RWPE1 (cell line): ENCODE results near the gene MICA.
"Not testable (repeated sequence)": the region's sequence is repeated elsewhere in the genome, so short reads cannot be mapped to it uniquely, and the experiment has no call there.

Experiments
- CTCF ChIA-PET: fragments of 350-600 bp; sonication (Branson Sonifier 250); formaldehyde crosslinking; extraction: SDS; loops from one replicate; lab custom pipeline; 2021; lab: Yijun Ruan, JAX
- POLR2A ChIA-PET: fragments of 400-600 bp; formaldehyde crosslinking; extraction: SDS; loops from one replicate; lab custom pipeline; 2020; ENCODE audit warnings: antibody characterized with exemption; ENCODE audit not compliant: low non-redundant PET; lab: Yijun Ruan, JAX
- DNase-seq: peaks from one replicate; pipeline ENCODE4 v3.0.0; 2012; ENCODE audit warnings: low spot score
- H3K27ac ChIP-seq: fragments of 450-650 bp; 2 replicates; pipeline ENCODE4 v1.5.1; 2017
- TF ChIP-seq, protein P1 (sequence below): fragments of 450-650 bp; conservative IDR thresholded peaks from 2 replicates; pipeline ENCODE4 v1.5.1; 2017; ENCODE audit warnings: low read depth, mild to moderate bottlenecking

The MICA gene

DNA sequence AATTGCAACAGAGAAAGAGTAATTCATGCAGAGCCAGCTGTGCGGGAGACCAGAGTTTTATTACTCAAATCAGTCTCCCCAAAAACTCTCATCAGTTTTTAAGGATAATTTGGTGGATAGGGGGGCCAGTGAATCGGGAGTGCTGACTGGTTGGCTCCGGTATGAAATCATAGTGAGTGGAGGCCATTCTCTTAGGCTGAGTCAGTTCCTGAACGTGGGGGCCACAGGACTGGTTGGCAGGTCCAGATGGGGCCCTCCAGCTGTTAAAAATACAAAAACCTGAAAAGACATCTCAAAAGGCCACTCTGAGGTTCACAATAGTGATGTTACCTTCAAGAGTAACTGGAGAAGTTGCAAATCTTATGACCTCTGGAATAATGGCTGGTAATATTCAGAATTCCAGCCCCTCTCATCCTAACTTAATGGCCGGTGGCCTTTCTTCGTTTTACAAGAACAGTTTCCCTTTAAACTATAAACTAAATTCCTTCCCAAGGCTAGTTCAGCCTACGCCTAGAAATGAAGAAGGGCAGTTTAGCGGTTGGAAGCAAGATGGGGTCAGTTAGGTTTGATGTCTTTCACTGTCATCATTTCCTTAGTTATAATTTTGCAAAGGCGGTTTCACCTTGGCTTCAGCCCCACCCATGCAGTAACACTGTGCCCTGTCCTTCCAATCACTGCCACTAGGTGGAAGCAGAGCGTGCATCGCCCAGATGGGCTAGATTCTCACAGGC lies 6.8 kb upstream of the MICA start:
- H3K27ac ChIP-seq: no peak overlapping the region
- ChIA-PET POLR2A (no interaction called here), CTCF (interaction anchor here (0.6 to 3.9 kb wide), 4 partner anchors 13 to 213 kb away, joined by 3 to 19 read pairs (median 4); no protein-coding TSS in a partner anchor)
- peak; percentile 54 for DNase-seq
- TF ChIP-seq, protein P1, sequence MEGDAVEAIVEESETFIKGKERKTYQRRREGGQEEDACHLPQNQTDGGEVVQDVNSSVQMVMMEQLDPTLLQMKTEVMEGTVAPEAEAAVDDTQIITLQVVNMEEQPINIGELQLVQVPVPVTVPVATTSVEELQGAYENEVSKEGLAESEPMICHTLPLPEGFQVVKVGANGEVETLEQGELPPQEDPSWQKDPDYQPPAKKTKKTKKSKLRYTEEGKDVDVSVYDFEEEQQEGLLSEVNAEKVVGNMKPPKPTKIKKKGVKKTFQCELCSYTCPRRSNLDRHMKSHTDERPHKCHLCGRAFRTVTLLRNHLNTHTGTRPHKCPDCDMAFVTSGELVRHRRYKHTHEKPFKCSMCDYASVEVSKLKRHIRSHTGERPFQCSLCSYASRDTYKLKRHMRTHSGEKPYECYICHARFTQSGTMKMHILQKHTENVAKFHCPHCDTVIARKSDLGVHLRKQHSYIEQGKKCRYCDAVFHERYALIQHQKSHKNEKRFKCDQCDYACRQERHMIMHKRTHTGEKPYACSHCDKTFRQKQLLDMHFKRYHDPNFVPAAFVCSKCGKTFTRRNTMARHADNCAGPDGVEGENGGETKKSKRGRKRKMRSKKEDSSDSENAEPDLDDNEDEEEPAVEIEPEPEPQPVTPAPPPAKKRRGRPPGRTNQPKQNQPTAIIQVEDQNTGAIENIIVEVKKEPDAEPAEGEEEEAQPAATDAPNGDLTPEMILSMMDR: peak; percentile 85

DNA sequence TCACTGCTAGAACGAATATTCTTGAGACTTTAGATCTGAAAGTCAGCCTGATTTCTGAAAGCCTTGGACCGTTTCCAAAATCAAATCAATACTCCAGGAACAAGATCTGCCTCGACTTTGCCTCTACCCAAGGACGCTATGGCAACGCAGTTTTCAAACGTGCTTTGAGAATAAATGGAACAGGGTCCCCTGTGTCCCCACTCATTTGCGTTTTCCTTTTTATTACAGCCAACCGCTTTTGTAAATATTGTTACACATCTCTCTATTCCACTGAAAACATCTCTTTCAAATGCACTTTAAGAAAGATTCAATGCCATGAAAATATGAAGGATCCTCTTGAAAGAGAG lies 6.3 kb upstream of the MICA start:
- POLR2A ChIA-PET: not testable (repeated sequence)

DNA sequence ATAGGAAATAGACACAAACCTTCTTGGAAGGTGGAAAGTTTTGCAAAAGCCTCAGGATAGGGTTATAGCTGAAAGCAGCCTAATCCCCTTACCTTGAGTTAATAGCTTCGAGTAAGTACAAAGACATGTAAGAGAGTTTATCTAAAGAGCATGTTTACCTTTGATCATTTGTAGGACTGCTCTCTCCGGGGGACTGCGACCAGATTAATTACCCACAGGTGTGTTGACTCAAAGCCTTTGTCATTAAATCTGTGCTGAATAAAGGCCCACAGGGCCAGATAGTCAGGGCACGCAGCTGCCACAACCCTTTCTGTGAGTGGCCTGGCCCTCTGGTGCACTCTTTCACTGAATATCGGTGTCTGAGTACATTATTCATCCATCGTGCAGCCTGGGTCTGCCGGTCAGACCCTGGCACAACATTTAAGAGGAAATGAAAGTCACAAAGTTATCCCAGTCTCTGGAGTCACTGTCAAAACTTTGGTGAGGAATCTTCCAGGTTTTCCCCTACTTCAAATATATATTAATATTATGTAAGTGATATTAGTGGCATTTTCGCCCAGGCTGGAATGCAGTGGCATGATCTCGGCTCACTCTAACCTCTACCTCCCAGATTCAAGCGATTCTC lies 5.4 kb upstream of the MICA start:
- TF ChIP-seq, protein P1: no peak
- POLR2A ChIA-PET: no interaction called here
- CTCF ChIA-PET: interaction anchor here (0.6 to 3.9 kb wide), 3 partner anchors 44 to 401 kb away, joined by 4 to 19 read pairs (median 4); partner anchors contain the start of gene MICB
- DNase-seq: no peak
- H3K27ac ChIP-seq: peak overlapping the region; percentile 53

More for the DNA sequence above, 6.3 kb upstream of the MICA start:
- H3K27ac ChIP-seq, DNase-seq: not testable (repeated sequence)
- CTCF ChIA-PET: interaction anchor here (3.9 kb wide), 1 partner anchor 45 kb away, joined by 19 read pairs; no protein-coding TSS in a partner anchor
- TF ChIP-seq, protein P1: peak; percentile 53

DNA sequence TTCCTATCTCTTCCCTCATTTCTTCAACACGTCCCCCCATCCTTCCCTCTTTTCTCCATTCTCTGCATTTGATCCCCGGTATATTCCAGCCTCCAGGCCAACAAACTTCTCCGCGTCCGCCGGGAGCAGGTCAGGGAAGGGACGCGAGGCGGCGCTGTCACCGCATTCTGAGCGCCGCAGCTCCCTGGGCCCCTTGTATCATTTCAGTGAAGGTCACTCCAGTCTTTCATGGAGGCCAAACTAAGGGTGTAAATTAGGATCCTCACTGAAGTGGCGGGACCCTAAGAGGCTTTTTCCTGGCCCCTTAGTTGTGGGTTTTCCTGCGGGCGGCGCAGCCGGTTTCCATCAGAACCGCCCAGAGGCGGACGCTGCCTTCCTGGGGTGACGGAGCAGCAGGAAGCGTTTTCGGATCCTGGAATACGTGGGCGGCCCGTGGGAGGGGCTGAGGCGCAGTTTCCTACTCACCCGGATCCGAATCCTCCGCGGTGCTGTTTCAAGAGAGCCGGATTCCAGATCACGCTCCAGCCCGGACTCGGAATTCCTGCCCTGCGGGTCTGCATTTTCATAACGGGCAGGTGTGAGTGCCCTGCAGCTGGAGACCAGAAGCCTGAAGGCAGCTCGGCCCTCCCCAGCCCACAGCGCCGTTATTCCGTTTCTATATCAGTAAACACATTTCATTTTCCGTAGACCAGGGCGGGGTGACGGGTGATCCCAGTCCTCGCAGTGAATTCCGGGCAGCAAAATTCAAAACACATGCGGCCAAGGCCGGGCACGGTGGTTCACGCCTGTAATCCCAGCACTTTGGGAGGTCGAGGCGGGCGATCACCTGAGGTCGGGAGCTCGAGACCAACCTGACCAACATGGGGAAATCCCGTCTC lies 3.6 kb upstream of the MICA start:
- H3K27ac ChIP-seq: peak overlapping the region; percentile 95
- POLR2A ChIA-PET: no interaction called here
- CTCF ChIA-PET: interaction anchor here (0.7 to 3.9 kb wide), 7 partner anchors 33 to 170 kb away, joined by 3 to 19 read pairs (median 4); partner anchors contain the start of gene DDX39B
- TF ChIP-seq, protein P1: peak; percentile 96
- peak; percentile 85 for DNase-seq

DNA sequence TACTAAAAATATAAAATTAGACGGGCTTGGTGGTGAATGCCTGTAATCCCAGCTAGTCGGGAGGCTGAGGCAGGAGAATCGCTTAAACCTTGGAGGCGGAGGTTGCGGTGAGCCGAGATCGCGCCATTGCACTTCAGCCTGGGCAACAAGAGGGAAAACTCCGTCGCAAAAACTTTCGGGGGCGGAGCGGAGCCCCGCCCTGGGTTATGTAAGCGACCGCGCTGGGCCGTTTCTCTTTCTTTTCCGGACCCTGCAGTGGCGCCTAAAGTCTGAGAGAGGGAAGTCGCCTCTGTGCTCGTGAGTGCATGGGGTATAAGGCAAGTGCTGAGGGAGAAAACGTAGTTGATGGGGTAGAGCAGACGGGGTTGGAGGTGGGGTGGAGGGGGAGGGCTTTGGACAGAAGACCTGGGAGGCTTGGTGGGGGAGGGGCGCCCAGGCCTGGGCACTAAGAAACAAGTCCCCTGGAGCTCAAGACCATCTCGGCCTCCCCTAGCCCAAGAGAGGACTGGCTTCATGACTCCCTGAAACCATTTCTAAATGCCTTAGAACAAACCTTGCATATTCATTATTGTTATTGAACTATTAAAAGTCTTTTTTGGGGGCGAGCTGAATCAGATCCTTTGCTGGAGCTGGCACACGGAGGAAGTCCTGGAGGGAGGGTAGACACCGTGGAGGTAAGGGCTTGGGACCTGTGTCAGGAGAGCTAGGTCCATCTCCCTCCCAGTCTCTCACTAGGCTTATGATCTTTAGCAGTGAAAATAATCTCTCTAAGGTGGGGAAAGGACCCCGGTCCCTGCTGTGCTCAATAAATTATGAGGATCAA lies 2.7 kb upstream of the MICA start:
- POLR2A ChIA-PET: interaction anchor here (0.7 kb wide), 1 partner anchor 15 kb away, joined by 4 read pairs; no protein-coding TSS in a partner anchor
- H3K27ac ChIP-seq: peak overlapping the region; percentile 95
- peak; percentile 38 for DNase-seq
- TF ChIP-seq, protein P1: no peak
- CTCF ChIA-PET: interaction anchor here (0.6 to 3.9 kb wide), 6 partner anchors 32 to 266 kb away, joined by 3 to 19 read pairs (median 3); partner anchors contain the start of gene DDX39B
